DMS153 treated with DMSO at 0.1 percent for 48 hours (cell line): ENCODE measurements around the gene PCSK9.
"Not testable (repeated sequence)": the region's sequence is repeated elsewhere in the genome, so short reads cannot be mapped to it uniquely, and the experiment has no call there.

Experiments used
- DNase-seq: peaks from one replicate; lab custom pipeline; 2025; ENCODE audit not compliant: unreplicated experiment; lab: John Stamatoyannopoulos, UW

PCSK9 gene

GRCh38 chr1:55007625-55008024 is 31.7 kb upstream of the PCSK9 start:
- DNase-seq: no peak

DNA sequence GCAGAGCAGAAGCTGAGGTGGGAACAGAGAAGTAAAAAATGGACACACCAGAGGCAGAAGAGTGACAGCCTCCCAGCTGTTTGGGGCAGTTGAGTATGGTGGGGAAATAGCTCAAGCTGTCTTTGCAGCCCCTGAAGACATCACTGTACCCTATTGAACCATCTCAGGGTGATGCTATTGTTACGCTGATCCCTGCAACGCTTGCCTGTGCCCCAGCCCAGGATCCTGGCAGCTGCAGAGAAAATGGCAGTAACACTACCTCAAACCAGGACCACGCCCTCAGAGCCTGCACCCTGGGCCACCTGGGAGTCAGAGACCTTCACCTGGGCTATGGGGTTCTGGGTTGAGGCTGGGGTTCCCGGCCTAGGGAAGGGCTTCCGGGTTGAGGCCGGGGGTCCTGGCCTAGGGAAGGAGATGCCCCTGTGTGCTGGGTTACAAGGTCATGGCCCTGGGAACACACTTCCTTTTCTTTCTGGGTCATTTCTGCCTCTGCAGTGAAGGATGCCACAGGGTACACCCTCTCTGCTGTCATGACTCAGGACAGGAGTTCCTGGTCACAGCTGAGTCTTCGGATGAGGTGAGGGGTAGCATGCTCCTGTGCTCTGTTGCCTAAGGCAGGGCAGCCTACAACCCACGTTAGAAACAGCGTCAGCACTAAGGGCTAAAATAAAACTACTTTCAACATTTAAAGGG is 29.0 kb upstream of the PCSK9 start:
- no peak for DNase-seq

DNA sequence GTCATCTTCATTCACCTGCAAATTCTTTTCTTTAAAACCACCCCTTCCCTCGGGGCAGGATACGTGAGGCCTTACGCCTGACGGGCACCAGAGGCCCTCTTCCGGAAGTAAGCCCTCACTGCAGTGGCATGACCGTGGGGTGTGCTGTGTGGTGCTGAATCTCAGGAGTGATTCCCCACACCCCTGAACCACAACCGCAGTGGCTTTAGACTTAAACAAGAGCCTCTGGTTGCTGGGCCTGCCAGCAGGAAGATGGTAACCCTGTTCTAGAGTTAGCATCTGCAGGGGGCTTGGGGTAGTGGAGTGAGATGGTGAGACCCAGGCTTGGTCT is 28.5 kb upstream of the PCSK9 start:
- DNase-seq: no peak

DNA sequence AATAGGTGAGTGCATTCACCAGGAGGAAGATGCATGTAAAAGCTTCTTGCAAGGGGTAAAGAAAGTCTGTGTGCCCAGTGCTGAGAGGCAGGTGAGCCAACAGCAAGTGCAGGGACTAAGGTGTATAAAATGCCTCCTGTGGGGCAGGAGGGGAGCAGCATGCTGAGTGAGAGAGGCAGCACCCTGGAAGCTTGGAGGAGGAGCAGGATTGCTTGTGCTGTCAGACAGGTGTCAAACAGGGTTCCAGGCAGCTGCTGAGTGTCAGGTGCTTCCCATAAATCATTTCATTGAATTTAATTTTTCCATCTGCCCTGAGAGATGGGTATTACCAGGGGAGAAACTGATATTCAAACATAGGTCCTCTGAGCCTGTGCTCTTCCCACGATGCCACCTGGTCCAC is 26.7 kb upstream of the PCSK9 start:
- no peak for DNase-seq

GRCh38 chr1:55015123-55015522 is 24.2 kb upstream of the PCSK9 start:
- no peak for DNase-seq

DNA sequence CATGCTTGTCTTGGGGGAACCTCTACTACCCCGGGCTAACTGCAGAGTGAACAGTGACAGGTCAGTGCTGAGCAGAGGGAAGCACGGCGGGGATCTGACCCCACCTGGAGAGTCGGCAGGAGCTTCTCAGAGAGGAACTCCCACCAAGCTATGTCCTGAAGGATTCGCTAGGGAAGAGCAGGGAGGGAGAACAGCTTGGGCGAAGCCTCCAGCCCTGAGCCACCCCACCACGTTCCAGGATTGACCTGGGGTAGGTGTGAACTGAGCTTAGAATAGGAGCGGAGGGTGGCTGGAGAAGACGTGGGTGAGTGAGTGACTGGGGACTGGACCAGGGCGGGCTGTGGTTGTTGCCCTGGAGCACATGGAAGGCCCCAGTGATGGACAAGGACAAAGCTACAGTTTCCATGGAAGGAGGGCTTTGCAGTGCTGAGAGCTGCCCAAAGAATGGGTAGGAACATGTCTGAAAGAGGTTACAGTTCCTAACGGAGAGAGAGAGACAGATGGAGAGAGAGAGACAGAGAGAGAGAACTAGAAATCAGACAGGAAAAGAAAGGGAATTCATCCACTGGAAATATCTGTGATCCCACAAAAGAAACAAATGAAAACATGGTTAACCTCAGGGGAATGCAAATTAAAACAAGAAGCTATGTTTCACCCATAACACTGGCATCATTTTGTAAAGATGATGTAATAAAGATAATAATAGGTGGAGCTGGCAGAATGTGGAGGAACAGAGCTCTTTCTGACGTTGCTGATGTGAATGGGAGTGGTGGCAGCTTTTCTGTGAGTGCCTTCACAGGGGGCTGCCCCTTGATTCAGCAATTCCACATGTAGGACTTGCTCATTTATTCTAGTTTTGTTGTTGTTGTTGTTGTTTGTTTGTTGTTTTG is 23.4 kb upstream of the PCSK9 start:
- no peak for DNase-seq

- DNase-seq: no peak
These were observed 21.0 kb upstream of the PCSK9 start for GRCh38 chr1:55018395-55018794.

DNA sequence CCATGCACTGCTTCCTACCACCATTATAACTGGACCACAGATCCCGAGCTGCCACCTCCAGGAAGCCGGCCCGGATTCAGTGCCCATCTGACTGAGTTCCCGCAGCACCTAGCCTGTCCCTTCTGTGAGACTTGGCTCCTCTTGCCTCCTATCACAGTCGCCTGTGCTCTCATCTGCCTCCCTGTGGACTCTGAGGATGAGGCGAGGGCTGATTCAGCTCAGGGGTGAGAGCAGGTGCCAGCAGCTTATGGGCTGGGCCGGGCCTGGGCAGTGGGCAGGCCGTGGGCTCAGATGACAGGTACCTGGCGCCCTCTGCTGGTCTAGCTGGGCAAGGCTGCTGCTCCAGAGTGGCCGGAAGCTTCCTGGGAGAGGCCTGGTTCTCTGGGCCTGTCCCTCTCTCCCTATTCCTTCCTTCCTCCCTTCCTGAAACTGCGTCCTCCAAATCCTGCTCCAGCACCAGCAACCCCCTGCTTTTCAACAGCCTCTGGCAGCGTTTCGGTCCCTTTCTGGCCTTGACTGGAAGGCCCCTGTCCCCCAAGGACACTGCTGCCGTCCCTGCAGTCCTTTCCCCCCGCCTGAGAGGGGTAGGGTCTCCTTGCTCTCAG is 17.3 kb upstream of the PCSK9 start:
- peak; percentile 79 for DNase-seq

- DNase-seq: not testable (repeated sequence)
These were observed 15.2 kb upstream of the PCSK9 start for GRCh38 chr1:55024163-55024562.

GRCh38 chr1:55026682-55027081 is 12.7 kb upstream of the PCSK9 start:
- not testable (repeated sequence) for DNase-seq

GRCh38 chr1:55031098-55031497 is 8.2 kb upstream of the PCSK9 start:
- DNase-seq: not testable (repeated sequence)

DNA sequence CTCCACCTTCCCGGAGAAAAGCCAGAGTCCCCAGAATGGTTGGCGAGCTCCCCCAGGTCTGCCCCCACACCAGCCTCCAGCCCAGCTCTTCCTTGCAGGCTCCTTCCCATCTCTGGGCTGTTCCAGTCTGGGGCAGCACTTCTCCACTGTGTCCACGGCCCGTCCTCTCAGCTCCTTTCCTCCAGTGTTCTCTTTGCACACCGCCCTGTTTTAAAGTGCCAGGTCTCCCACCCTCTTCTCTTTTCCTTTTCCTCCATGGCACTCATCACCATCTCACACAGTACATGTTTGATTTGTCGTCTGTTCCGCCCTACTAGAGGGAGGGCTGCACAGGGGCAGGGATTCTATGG is 6.1 kb upstream of the PCSK9 start:
- DNase-seq: no peak

DNA sequence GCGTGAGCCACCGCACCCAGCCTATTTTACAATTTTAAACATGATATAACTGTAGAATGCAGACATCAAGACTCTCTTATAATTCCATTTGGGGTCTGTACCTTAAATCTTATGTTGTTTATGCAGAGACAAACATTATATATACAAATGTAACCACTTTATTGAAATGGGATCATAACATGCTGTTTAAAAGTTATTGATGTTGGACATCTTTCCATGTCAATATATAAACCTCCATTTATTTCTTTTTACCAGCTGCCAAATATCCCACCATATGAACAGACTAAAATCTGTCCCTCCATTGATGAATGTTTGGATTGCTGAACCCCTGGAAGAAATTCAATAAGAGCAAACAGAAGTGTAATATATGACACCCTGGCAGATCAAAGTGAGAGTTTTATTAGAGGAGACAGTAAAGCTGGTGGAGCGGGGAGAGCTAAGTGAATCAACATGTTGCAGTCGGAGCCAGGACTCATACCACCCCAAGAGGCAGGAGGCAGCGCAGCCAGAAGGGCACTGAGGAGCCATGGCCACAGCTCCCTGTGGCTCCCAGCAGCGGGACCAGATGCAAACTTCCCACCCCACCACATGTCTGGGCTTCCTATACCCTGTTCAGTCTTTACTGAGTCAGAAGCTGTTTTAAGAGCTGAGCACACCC is 4.7 kb upstream of the PCSK9 start:
- no peak for DNase-seq

DNA sequence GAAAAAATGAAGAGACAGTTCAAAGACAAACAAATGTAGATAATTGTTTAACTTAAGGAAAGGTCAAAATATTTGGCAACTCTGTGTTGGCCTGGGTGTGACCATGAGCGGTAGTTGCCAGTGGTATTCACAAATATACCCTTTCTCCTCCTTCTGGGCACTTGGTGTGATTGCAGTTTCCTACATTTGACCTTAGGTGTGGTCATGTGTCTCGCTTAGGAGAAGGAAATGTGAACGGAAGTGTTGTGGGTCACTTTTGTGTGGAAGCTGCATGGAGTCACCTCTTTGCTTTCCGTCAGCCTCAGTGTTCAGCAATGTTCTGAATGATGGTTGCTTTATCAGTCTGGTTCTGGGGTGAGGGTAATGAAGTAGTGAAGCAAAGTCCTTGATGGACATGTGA is 3.4 kb upstream of the PCSK9 start:
- no peak for DNase-seq

- DNase-seq: no peak
These were observed 1.4 kb upstream of the PCSK9 start for GRCh38 chr1:55037733-55038551.

- DNase-seq: no peak
These were observed 853 bp upstream of the PCSK9 start for GRCh38 chr1:55038552-55038838.

- no peak for DNase-seq
These were observed 390 bp upstream of the PCSK9 start for GRCh38 chr1:55038974-55039341.

DNA sequence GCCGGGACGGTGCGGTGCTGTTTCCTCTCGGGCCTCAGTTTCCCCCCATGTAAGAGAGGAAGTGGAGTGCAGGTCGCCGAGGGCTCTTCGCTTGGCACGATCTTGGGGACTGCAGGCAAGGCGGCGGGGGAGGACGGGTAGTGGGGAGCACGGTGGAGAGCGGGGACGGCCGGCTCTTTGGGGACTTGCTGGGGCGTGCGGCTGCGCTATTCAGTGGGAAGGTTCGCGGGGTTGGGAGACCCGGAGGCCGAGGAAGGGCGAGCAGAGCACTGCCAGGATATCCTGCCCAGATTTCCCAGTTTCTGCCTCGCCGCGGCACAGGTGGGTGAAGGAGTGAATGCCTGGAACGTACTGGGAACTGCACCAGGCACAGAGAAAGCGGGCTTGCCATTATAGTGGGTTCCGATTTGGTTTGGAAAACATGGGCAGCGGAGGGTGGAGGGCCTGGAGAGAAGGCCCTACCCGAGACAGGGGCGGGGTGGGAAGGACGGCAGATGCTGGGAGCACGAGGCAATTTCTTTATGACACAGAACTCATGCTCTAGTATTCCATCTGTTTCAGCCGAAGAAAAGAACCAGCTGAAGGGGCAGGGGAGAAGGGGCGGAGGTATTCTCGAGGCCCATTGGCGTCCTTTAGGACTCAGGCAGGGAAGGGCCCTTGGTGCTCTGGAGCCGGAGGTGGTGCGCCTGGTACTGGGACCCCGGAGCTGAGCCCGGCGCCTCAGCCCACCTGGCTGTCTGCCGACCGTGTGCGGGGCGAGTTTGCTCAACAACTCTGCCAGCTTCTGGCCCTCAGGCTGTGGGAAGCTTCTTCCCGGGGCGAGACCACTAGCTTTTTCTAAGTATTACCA is 960 bp downstream of the PCSK9 start:
- no peak for DNase-seq

DNA sequence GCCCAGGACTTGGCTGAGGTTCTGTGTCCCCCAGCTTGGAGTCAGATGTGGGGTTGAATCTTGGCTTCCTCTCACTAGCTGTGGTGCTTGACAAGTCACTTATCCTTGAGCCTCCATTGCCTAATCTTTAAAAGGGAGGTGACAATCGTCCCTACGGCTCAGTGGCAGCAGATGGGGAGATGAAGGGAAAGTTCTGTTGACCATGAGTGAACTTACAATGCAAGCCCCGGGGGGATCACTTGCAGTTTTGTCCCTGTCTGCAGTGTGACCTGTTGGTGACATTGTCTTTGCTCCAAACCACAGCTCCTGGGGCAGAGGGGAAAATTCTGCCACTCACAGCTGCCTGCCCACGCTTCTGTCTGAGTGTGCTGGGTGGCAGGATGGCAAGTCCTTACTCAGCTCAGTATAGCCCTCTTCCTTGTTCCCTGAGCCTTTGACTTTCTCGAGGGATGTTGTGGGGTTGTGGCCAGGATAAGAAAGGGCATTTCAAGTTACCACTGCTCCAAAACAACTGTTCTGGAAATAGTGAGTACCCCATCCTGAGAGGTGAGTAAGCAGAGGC is 1.7 kb downstream of the PCSK9 start:
- no peak for DNase-seq

DNA sequence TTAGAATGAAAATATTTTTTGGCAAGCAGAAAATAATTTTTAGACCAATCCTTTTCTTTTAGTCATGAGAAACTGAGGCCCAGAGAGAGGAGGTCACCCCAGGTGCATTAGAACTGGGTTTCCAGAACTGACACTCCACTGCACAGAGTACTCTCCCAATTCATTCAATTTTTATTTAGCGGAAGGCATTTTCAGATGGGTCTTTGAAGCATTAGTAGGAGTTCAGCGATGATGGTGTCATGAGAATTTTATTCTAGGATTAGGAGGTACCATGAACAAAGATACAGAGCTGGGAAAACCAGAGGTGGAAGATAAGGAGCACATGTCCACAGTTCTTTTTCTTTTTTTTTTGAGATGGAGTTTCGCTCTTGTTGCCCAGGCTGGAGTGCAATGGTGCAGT is 2.3 kb downstream of the PCSK9 start:
- no peak for DNase-seq
